Measurements from ENCODE around the gene UNC5C.

Gene UNC5C

DNA sequence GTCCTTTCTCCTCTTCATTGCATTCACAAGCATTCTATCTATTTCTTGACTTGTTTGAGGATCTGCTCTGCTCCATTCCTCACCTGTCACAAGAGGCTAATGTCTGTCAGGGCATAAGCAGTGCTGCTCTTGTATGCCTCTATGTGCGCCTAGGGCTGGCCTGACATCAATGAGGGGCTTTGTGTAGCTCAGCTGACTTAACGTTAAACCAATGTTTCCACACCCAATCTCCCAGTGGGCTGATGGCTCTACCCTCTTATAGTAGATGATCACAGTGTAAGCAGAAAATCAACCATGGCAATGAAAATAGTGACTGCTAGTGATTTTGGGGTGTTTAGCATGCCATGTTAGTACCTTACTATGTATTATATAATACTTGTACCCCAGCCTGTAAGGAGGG is 139.0 kb downstream of the UNC5C start:
- no peak for DNase-seq
- no peak overlapping the region for H3K27ac Mint-ChIP-seq
- H3K4me3 Mint-ChIP-seq: no peak overlapping the region
- H3K4me1 Mint-ChIP-seq: peaks cover 37% of the 10 kb centered on the region
- H3K27me3 Mint-ChIP-seq (ENCODE audit: low read depth, poor library complexity): peaks cover 4% of the 10 kb centered on the region
- H3K36me3 Mint-ChIP-seq (ENCODE audit: low read depth): no peaks in the 10 kb centered on the region
- H3K9me3 Mint-ChIP-seq: no peaks in the 10 kb centered on the region
- TF ChIP-seq, protein P1, sequence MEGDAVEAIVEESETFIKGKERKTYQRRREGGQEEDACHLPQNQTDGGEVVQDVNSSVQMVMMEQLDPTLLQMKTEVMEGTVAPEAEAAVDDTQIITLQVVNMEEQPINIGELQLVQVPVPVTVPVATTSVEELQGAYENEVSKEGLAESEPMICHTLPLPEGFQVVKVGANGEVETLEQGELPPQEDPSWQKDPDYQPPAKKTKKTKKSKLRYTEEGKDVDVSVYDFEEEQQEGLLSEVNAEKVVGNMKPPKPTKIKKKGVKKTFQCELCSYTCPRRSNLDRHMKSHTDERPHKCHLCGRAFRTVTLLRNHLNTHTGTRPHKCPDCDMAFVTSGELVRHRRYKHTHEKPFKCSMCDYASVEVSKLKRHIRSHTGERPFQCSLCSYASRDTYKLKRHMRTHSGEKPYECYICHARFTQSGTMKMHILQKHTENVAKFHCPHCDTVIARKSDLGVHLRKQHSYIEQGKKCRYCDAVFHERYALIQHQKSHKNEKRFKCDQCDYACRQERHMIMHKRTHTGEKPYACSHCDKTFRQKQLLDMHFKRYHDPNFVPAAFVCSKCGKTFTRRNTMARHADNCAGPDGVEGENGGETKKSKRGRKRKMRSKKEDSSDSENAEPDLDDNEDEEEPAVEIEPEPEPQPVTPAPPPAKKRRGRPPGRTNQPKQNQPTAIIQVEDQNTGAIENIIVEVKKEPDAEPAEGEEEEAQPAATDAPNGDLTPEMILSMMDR (IDR thresholded peaks at IDR 0.05): no peak

DNA sequence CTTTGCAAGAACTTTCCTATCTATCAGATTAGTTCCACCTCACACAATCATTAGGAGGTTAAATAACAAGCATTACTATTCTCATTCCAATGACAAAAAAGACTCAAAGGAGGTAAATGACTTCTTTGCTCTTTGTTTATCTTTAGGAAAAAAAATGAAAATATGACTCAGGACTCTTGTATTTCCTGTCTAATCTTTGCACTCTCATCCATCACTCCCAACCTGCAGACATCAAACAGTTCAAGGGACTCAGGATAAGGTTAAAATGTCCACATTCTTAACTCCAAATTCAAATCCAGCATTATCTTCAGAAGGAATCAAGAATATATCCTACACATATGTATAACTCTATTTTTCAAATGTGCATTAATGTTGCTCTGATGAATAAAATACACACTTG is 139.6 kb downstream of the UNC5C start:
- TF ChIP-seq, protein P1 (IDR thresholded peaks at IDR 0.05): no peak
- DNase-seq: no peak
- Mint-ChIP-seq H3K27me3 (ENCODE audit: low read depth, poor library complexity) (peaks cover 4% of the 10 kb centered on the region), H3K4me3 (no peak overlapping the region), H3K36me3 (ENCODE audit: low read depth) (no peaks in the 10 kb centered on the region), H3K27ac (no peak overlapping the region), H3K4me1 (peaks cover 37% of the 10 kb centered on the region), H3K9me3 (no peaks in the 10 kb centered on the region)

DNA sequence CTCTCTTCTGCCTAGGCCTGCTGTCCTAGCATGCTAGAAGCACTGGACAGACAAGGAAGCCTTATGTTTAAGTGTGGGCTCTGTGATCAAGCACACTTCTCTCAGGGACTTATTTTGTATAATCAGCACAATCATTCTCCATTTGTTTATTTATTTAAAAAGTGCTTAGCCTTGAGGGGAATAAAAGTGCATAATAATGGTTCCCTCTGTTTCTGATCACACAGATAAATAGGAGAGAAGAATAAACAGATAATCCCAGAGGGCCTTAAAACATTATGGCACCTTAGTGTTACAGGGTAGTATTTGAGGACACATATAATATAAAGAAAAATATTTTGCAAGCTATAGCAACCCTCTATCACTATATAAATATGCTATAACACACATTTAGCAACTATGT is 146.5 kb downstream of the UNC5C start:
- DNase-seq: no peak
- Mint-ChIP-seq H3K4me3 (no peak overlapping the region), H3K27ac (no peak overlapping the region), H3K4me1 (peaks cover 9% of the 10 kb centered on the region), H3K27me3 (ENCODE audit: low read depth, poor library complexity) (no peaks in the 10 kb centered on the region), H3K36me3 (ENCODE audit: low read depth) (no peaks in the 10 kb centered on the region), H3K9me3 (no peaks in the 10 kb centered on the region)
- TF ChIP-seq, protein P1 (IDR thresholded peaks at IDR 0.05): no peak

DNA sequence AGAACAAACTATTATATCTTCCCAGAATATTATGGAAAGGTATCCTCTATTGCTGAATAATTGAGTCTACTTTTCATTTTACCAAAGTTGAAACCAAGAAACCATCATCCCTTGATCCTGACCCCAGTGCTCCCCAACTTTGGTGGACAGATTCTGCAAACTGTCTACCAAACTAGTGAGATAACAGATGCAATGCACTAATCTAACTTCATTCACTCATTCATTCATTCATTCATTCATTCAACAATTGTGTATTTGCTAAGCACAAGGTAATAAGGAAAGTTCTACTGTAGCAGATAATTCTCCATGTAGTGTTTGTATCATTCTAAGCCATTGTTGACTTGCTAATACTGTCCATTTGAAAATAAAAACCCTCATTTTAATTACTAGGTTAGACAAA is 150.6 kb downstream of the UNC5C start:
- Mint-ChIP-seq H3K9me3 (no peaks in the 10 kb centered on the region), H3K4me1 (peaks cover under 1% of the 10 kb centered on the region), H3K27ac (no peak overlapping the region), H3K4me3 (no peak overlapping the region), H3K36me3 (ENCODE audit: low read depth) (no peaks in the 10 kb centered on the region), H3K27me3 (ENCODE audit: low read depth, poor library complexity) (no peaks in the 10 kb centered on the region)
- no peak for DNase-seq
- TF ChIP-seq, protein P1 (IDR thresholded peaks at IDR 0.05): no peak

DNA sequence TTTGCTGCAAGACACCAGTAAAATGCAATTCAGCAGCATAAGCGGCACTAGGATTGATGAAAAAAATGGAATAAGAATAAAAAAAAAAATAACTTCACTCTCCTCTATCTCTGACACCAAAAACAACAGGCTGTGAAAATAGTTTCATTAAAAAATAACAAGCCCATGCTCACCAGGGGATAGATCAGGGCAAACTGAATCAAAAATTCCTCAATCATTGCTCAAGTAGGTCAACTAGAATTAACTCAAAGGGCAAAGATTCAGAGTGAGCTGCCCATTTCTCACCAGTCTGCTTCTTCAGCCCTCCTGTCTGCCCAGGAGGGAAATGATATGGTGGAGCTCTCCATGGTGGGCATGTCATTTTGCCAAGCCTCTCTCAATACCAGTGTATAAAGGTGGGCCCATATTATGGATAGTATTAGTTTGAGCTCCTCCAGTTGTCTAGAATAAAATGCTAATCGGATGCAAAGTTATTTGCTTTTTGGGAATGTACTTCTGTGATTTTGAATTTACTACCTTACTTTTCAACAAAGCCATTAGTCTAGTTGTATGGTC is 153.9 kb downstream of the UNC5C start:
- Mint-ChIP-seq H3K27ac (no peak overlapping the region), H3K4me1 (peaks cover 6% of the 10 kb centered on the region), H3K9me3 (no peaks in the 10 kb centered on the region), H3K4me3 (no peak overlapping the region), H3K27me3 (ENCODE audit: low read depth, poor library complexity) (no peaks in the 10 kb centered on the region), H3K36me3 (ENCODE audit: low read depth) (no peaks in the 10 kb centered on the region)
- DNase-seq: no peak
- TF ChIP-seq, protein P1 (IDR thresholded peaks at IDR 0.05): no peak

DNA sequence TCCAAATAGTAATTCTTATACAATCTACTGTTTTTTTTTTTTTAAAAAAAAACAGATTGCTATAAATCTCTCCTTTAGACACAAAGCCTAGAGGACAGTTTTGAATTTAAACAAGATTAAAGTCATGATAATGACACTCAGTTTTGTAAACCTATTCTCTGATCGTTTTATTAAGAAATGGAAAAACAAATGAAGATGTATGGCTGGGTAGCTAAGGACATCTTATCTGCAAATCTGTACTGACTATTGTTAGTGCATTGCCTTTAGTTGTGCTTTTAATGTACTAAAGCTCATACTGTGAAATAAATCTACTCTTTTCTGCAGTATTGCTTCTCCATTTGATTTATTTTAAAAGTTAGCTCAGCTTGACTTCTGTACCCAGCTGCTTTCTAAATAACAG is 155.0 kb downstream of the UNC5C start:
- Mint-ChIP-seq H3K9me3 (no peaks in the 10 kb centered on the region), H3K36me3 (ENCODE audit: low read depth) (no peaks in the 10 kb centered on the region), H3K4me3 (no peak overlapping the region), H3K27ac (no peak overlapping the region), H3K4me1 (peaks cover 6% of the 10 kb centered on the region), H3K27me3 (ENCODE audit: low read depth, poor library complexity) (no peaks in the 10 kb centered on the region)
- DNase-seq: no peak
- TF ChIP-seq, protein P1 (IDR thresholded peaks at IDR 0.05): no peak

Data from nephron progenitor cell (in vitro differentiated cells).